K562 (cell line): ENCODE data around the gene ZNF451. TPM values are rescaled to one million over a fixed set of nuclear protein-coding genes. Genes with fewer than 3 reads are reported as not detected.

Experiments used
- ATAC-seq: fragments of 200-7000 bp; cut with Tn5 transposase; 3 replicates; pipeline ENCODE4 v1.9.1; 2020; ENCODE audit warnings: moderate library complexity
- BruUV-seq: library from RNA; stranded (reverse); fragments of 400-500 nt; replicated peaks from 2 replicates; lab custom pipeline; 2021; lab: Mats Ljungman, UMichigan
- CTCF ChIA-PET: fragments of 300-600 bp; formaldehyde crosslinking; extraction: SDS; loops from one replicate; lab custom pipeline; 2021; ENCODE audit warnings: low intra/inter-chr PET ratio; lab: Yijun Ruan, JAX
- POLR2A ChIA-PET: fragments of 300-600, 350-650 bp; sonication (Branson Sonifier 250); formaldehyde crosslinking; extraction: SDS; loops from one replicate; lab custom pipeline; 2021; ENCODE audit warnings: antibody characterized with exemption, inconsistent platforms; lab: Yijun Ruan, JAX
- DNase-seq, 4 experiments: peaks; one replicate each; pipeline versions ENCODE4 v3.0.0 to v3.0.0-alpha.2; 2011 to 2018; ENCODE audit warnings: low spot score in 3 of 4, mixed read lengths in 3 of 4; ENCODE audit errors: extremely low read depth in 1 of 4
- FAIRE-seq: peaks from 2 replicates; lab custom pipeline; 2011; peaks lifted over from hg19 to GRCh38; lab: Jason Lieb, UNC
- H2AFZ ChIP-seq: 2 replicates; pipeline ENCODE4 v1.6.0; 2011; ENCODE audit warnings: low read depth, low read length, control low read depth, inconsistent platforms
- H3K27ac ChIP-seq: fragments of 200-600 bp; 3 replicates; pipeline ENCODE4 v1.8.0; 2011; ENCODE audit warnings: low read depth, mild to moderate bottlenecking, control low read depth, inconsistent platforms, low read length, moderate library complexity, mixed read lengths; ENCODE audit errors: extremely low read depth
- H3K27me3 ChIP-seq, 2 experiments: fragments of 300-600 bp in 1 of 2; 2 replicates in 1 of 2; 3 replicates in 1 of 2; pipeline versions ENCODE4 v1.6.0 to v1.8.0; 2011; ENCODE audit warnings: inconsistent platforms in 2 of 2, low read length in 2 of 2, mild to moderate bottlenecking in 1 of 2, mixed read lengths in 1 of 2, moderate library complexity in 1 of 2; ENCODE audit not compliant: control insufficient read depth in 2 of 2, insufficient read depth in 2 of 2
- H3K36me3 ChIP-seq: fragments of 300-600 bp; 3 replicates; pipeline ENCODE4 v1.8.0; 2011; ENCODE audit warnings: mild to moderate bottlenecking, low read length, inconsistent platforms; ENCODE audit not compliant: control insufficient read depth, insufficient read depth
- H3K4me1 ChIP-seq, 2 experiments: fragments of 200-600 bp in 1 of 2; replicated peaks in 1 of 2; 2 replicates in 1 of 2; 3 replicates in 1 of 2; pipeline versions ENCODE4 v1.5.1 to v1.8.0; 2011; ENCODE audit warnings: inconsistent platforms in 2 of 2, low read length in 2 of 2, mild to moderate bottlenecking in 1 of 2, mixed read lengths in 1 of 2, moderate library complexity in 1 of 2; ENCODE audit not compliant: control insufficient read depth in 2 of 2, insufficient read depth in 2 of 2
- H3K4me2 ChIP-seq: 2 replicates; pipeline ENCODE4 v1.6.1; 2011; ENCODE audit warnings: low read length, control low read depth, inconsistent platforms, mixed read lengths; ENCODE audit not compliant: insufficient read depth
- H3K4me3 ChIP-seq: fragments of 200-600 bp; sonication (generic), shearing (Covaris generic); 2 replicates; pipeline ENCODE4 v1.5.1; 2016; ENCODE audit warnings: control low read depth, inconsistent platforms
- H3K79me2 ChIP-seq: fragments of 200-600 bp; 3 replicates; pipeline ENCODE4 v1.8.0; 2011; ENCODE audit warnings: low read length, inconsistent platforms; ENCODE audit not compliant: control insufficient read depth, insufficient read depth
- H3K9ac ChIP-seq, 2 experiments: 2 replicates each; pipeline versions ENCODE4 v1.6.0 to v1.6.1; 2011; ENCODE audit warnings: low read depth in 2 of 2, low read length in 2 of 2, control low read depth in 1 of 2, inconsistent platforms in 1 of 2, mild to moderate bottlenecking in 1 of 2, mixed read lengths in 1 of 2; ENCODE audit not compliant: insufficient read depth in 1 of 2
- H3K9me1 ChIP-seq: one replicate; pipeline ENCODE4 v1.6.0; 2011; ENCODE audit warnings: inconsistent platforms, mild to moderate bottlenecking, low read length, moderate library complexity; ENCODE audit not compliant: control insufficient read depth, insufficient read depth
- H3K9me3 ChIP-seq: replicated peaks from 2 replicates; pipeline ENCODE4 v1.5.1; 2011; ENCODE audit warnings: low read depth, low read length, inconsistent platforms; ENCODE audit not compliant: control insufficient read depth, insufficient read depth
- H4K20me1 ChIP-seq: replicated peaks from 2 replicates; pipeline ENCODE4 v1.6.1; 2011; ENCODE audit warnings: low read length, inconsistent platforms, mixed read lengths; ENCODE audit not compliant: control insufficient read depth, insufficient read depth
- NFE2 ChIP-seq: IDR thresholded peaks from 2 replicates; pipeline ENCODE4 v1.6.1; 2014; ENCODE audit warnings: antibody characterized with exemption, low read depth
- PML ChIP-seq: IDR thresholded peaks from 2 replicates; pipeline ENCODE4 v1.6.1; 2012; ENCODE audit warnings: low read length, inconsistent platforms
- TRIM25 ChIP-seq: fragments of 450-650 bp; IDR thresholded peaks from 2 replicates; pipeline ENCODE4 v1.7.0; 2016; ENCODE audit warnings: borderline replicate concordance
- TRIM28 ChIP-seq: fragments of 450-650 bp; IDR thresholded peaks from 2 replicates; pipeline ENCODE4 v1.6.1; 2017
- ZBTB12 ChIP-seq: fragments of 250-450 bp; sonication (Bioruptor Pico); IDR thresholded peaks from 2 replicates; pipeline ENCODE4 v1.4.0; 2020
- ZNF408 ChIP-seq: fragments of 250-450 bp; sonication (Bioruptor Pico); IDR thresholded peaks from 2 replicates; pipeline ENCODE4 v1.4.0; 2020; ENCODE audit warnings: low read depth, mild to moderate bottlenecking, moderate library complexity
- ZNF431 ChIP-seq: sonication (generic); formaldehyde crosslinking; IDR thresholded peaks from 2 replicates; pipeline ENCODE4 v1.8.0; 2022; ENCODE audit warnings: mild to moderate bottlenecking, missing genetic modification reagents
- WGBS: fragments of 100-300 bp; shearing (Covaris generic); methylation state at CpG from one replicate; pipeline ENCODE4 v1.1.6; 2016; ENCODE audit warnings: low coverage, mixed read lengths; ENCODE audit not compliant: insufficient coverage; ENCODE audit errors: missing lambda C conversion rate; 5-methylcytosine and 5-hydroxymethylcytosine counted together
- in situ Hi-C: fragments of 300-500 bp; cut with MboI; formaldehyde crosslinking; loops from 4 replicates; pipeline ENCODE4 v1.15.0; 2018; ENCODE audit warnings: inconsistent platforms, mixed read lengths
- intact Hi-C: fragments of 100-400 bp; cut with micrococcal nuclease; formaldehyde crosslinking; loops from 2 replicates; pipeline ENCODE4 v1.14.2; 2022
- polyA plus RNA-seq, 8 experiments: library from polyadenylated mRNA; depleted of rRNA in 4 of 8; stranded (reverse) in 5 of 8; unstranded in 3 of 8; fragments of >200 nt; fragmentation: Nextera tagmentation in 2 of 8; fragmentation: Illumina TruSeq in 1 of 8; extraction: Ambion mirVana in 2 of 8; extraction: Trizol in 1 of 8; gene quantifications; 2 replicates each; pipeline versions ENCODE4 v1.2.1 to v1.2.3, GENCODE V29; 2011 to 2014; ENCODE audit warnings: inconsistent platforms in 1 of 8, missing spikeins in 1 of 8
- total RNA-seq, 7 experiments: library from RNA; depleted of rRNA in 6 of 7; stranded (reverse); fragments of >200 nt in 6 of 7; fragmentation: Illumina TruSeq in 2 of 7; extraction: Trizol in 2 of 7; gene quantifications; 2 replicates each; pipeline versions ENCODE4 v1.2.1 to v1.2.3, GENCODE V29; 2011 to 2021; ENCODE audit warnings: low replicate concordance in 1 of 7
- TF ChIP-seq, protein P1 (sequence below): fragments of 450-650 bp; IDR thresholded peaks from 2 replicates; pipeline ENCODE4 v1.6.1; 2018; ENCODE audit warnings: mild to moderate bottlenecking, low read depth; ENCODE audit not compliant: partially characterized antibody

Gene ZNF451
- total and polyA plus RNA-seq, 9 of the 15 experiments (the other 6 are each of a cell fraction or from before 2014, with no cell fraction given), result 16.1 to 74.3 (median 38.3) TPM

- no peaks in the 10 kb centered on the region for H3K79me2 ChIP-seq
- DNase-seq (no peak), ATAC-seq (no peak), FAIRE-seq (no peak)
- H3K27ac ChIP-seq, result no peak overlapping the region
- TF ChIP-seq ZNF431 (CRISPR knock-in tag), result no peak
- TF ChIP-seq, protein P1, sequence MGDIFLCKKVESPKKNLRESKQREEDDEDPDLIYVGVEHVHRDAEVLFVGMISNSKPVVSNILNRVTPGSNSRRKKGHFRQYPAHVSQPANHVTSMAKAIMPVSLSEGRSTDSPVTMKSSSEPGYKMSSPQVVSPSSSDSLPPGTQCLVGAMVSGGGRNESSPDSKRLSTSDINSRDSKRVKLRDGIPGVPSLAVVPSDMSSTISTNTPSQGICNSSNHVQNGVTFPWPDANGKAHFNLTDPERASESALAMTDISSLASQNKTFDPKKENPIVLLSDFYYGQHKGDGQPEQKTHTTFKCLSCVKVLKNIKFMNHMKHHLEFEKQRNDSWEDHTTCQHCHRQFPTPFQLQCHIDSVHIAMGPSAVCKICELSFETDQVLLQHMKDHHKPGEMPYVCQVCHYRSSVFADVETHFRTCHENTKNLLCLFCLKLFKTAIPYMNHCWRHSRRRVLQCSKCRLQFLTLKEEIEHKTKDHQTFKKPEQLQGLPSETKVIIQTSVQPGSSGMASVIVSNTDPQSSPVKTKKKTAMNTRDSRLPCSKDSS, result peak; percentile 24
- no peak for TF ChIP-seq NFE2
- no peak for TF ChIP-seq TRIM25
- no peak for TF ChIP-seq ZBTB12 (CRISPR knock-in tag)
- TF ChIP-seq TRIM28, result 0 out of 2 replicates have a peak, but pooled peaks have one; percentile 57
- no peak for TF ChIP-seq PML
- no peak for TF ChIP-seq ZNF408 (CRISPR knock-in tag)
- intact Hi-C loops (no loop called here), in situ Hi-C loops (no loop called here)
- no peaks in the 10 kb centered on the region for H3K9me1 ChIP-seq
- BruUV-seq, result no TSS peak
- peaks cover 71% of the 10 kb centered on the region for H3K36me3 ChIP-seq
- H3K27me3 ChIP-seq, result no peaks in the 10 kb centered on the region
- no peak overlapping the region for H2AFZ ChIP-seq
- H4K20me1 ChIP-seq, result no peaks in the 10 kb centered on the region
- ChIA-PET POLR2A (no interaction called here), CTCF (no interaction called here)
- no peak overlapping the region for H3K4me2 ChIP-seq
- no peak overlapping the region for H3K4me3 ChIP-seq
- no peak overlapping the region for H3K9ac ChIP-seq
- H3K9me3 ChIP-seq, result peaks cover 6% of the 10 kb centered on the region
- WGBS, result 100% methylated on average over 1 of the region's 1 CpG
- no peaks in the 10 kb centered on the region for H3K4me1 ChIP-seq
Observed at GRCh38 chr6:57165080-57165479, 75.1 kb downstream of the ZNF451 start.
